Measurements from ENCODE around the gene PARVA. TPM values are rescaled to one million over a fixed set of nuclear protein-coding genes. Genes with fewer than 3 reads are reported as not detected.

Gene PARVA
- total RNA-seq, 1 experiment from 2014 or later: 29.1 TPM

- no peak overlapping the region for H3K4me3 ChIP-seq (ENCODE audit: low read depth in 2 of 2, low read length in 2 of 2)
- H3K27ac ChIP-seq (ENCODE audit: low read length): no peak overlapping the region
- ChIA-PET CTCF (no interaction called here), POLR2A (interaction anchor here (1.1 kb wide), 1 partner anchor 17 kb away, joined by 3 read pairs; no protein-coding TSS in a partner anchor)
- no peaks in the 10 kb centered on the region for H3K27me3 ChIP-seq (ENCODE audit: control insufficient read depth, insufficient read depth, low read length)
- H3K36me3 ChIP-seq (ENCODE audit: control insufficient read depth, insufficient read depth, low read length): no peaks in the 10 kb centered on the region
- in situ Hi-C loops (cut with HindIII; ENCODE audit: low pct_unique_long_range_greater_than_20kb, low sequenced_read_pairs) (no loop called here), intact Hi-C loops (cut with micrococcal nuclease; ENCODE audit: unreplicated experiment) (no loop called here)
- DNase-seq (ENCODE audit: low read depth, low spot score) (no peak), ATAC-seq (no peak)
- no peaks in the 10 kb centered on the region for H3K9me3 ChIP-seq (ENCODE audit: control insufficient read depth, insufficient read depth, low read depth, low read length)
- no TSS peak for BruUV-seq (replicated peaks)
- TF ChIP-seq REST (IDR thresholded peaks at IDR 0.05; ENCODE audit: insufficient read depth in 1 of 2, low read depth in 2 of 2, low read length in 1 of 2) (no peak), TCF7L2 (IDR thresholded peaks at IDR 0.05; ENCODE audit: low read depth, low read length) (no peak), SIN3A (IDR thresholded peaks at IDR 0.05; ENCODE audit: borderline replicate concordance, insufficient read depth, low read depth, low read length) (no peak), POLR2AphosphoS5 (IDR thresholded peaks at IDR 0.05; ENCODE audit: low read depth, low read length) (no peak), CTCF (IDR thresholded peaks at IDR 0.05) (no peak)
- H3K4me1 ChIP-seq (ENCODE audit: control insufficient read depth, insufficient read depth, low read length): no peaks in the 10 kb centered on the region
These were observed 64.0 kb downstream of the PARVA start for GRCh38 chr11:12441231-12441861.

DNA sequence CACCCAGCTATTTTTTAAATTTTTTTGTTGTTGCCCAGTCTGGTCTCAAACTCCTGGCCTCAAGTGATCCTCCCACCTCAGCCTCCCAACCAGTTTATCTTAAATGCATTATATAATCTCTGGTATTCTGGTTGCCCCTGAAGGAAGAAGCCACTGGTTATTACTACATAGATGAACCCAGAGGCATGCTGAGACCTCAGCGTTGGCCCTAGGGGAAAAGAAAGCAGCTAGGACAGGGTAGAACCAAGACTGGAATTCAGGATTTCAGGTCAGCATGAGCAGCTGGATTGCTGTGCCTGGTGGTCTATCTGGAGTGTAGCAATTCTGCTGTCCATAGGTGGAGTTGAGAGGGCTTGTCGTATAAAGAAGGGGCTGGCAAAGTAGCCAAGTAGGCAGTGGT lies 67.2 kb downstream of the PARVA start:
- in situ Hi-C loops (cut with HindIII; ENCODE audit: low pct_unique_long_range_greater_than_20kb, low sequenced_read_pairs) (no loop called here), intact Hi-C loops (cut with micrococcal nuclease; ENCODE audit: unreplicated experiment) (loop anchor here (2.0 kb wide), 1 partner anchor 14 kb away; no protein-coding TSS in a partner anchor)
- H3K36me3 ChIP-seq (ENCODE audit: control insufficient read depth, insufficient read depth, low read length): no peaks in the 10 kb centered on the region
- ChIA-PET POLR2A (no interaction called here), CTCF (no interaction called here)
- no peaks in the 10 kb centered on the region for H3K4me1 ChIP-seq (ENCODE audit: control insufficient read depth, insufficient read depth, low read length)
- H3K27ac ChIP-seq (ENCODE audit: low read length): no peak overlapping the region
- no peaks in the 10 kb centered on the region for H3K9me3 ChIP-seq (ENCODE audit: control insufficient read depth, insufficient read depth, low read depth, low read length)
- ATAC-seq (no peak), DNase-seq (ENCODE audit: low read depth, low spot score) (no peak)
- H3K4me3 ChIP-seq (ENCODE audit: low read depth in 2 of 2, low read length in 2 of 2): no peak overlapping the region
- no TSS peak for BruUV-seq (replicated peaks)
- no peak for TF ChIP-seq REST (IDR thresholded peaks at IDR 0.05; ENCODE audit: insufficient read depth in 1 of 2, low read depth in 2 of 2, low read length in 1 of 2)
- no peak for TF ChIP-seq CTCF (IDR thresholded peaks at IDR 0.05)
- TF ChIP-seq SIN3A (IDR thresholded peaks at IDR 0.05; ENCODE audit: borderline replicate concordance, insufficient read depth, low read depth, low read length): no peak
- TF ChIP-seq TCF7L2 (IDR thresholded peaks at IDR 0.05; ENCODE audit: low read depth, low read length): no peak
- no peak for TF ChIP-seq POLR2AphosphoS5 (IDR thresholded peaks at IDR 0.05; ENCODE audit: low read depth, low read length)
- no peaks in the 10 kb centered on the region for H3K27me3 ChIP-seq (ENCODE audit: control insufficient read depth, insufficient read depth, low read length)

Measured in Panc1 (cell line).